ENCODE data around the gene ANKRD18A.

ANKRD18A gene

DNA sequence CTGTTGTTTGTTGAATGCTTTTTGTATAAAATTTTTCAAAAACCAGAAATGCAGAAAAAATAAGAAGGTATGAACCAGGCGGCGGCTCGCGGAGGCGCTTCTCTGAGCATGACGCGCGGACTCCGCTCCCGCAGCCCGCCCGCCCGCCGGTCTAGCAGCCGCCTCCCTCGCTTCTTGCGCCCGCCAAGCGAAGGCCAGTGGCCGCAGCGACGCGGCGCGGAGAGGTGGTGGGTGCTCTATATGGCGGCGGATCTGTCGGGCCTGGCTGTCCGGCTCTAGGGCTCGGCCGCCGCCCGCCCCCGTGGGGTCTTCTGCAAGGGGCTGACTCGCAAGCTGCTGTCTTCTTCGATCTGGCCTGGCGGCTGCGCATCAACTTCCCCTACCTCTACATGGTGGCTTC is 93.8 kb downstream of the ANKRD18A start:
- no peak for DNase-seq

DNA sequence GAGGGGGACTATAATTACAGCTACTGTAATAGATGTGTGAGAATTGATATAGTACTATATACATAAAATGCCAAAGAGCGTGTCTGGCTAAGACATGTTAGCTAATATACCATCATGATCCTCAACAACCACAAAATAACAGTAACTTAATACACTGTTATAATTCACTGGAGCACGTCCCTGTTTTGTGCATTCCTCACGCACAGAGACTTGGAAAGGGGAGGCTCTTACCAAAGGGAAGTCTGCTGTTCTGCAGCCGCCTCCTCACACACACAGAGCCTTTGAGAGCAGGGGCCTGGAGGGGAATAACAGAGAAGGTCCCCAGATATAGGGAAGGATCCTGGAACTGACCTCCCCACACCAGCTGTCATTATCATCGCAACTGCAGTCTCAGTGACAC is 97.3 kb downstream of the ANKRD18A start:
- no peak for DNase-seq

GRCh38 chr9:38521762-38522161 is 98.6 kb downstream of the ANKRD18A start:
- no peak for DNase-seq
